Mesodermal cell (in vitro differentiated cells): ENCODE data around the gene SMOC2.

Source experiments
- H3K27ac ChIP-seq: 2 replicates; pipeline ENCODE4 v1.7.0; 2013; ENCODE audit warnings: mild to moderate bottlenecking, low read depth, low read length, moderate library complexity; ENCODE audit not compliant: severe bottlenecking
- H3K36me3 ChIP-seq: 2 replicates; pipeline ENCODE4 v1.7.1; 2013; ENCODE audit warnings: mild to moderate bottlenecking, low read length, moderate library complexity; ENCODE audit not compliant: control insufficient read depth, insufficient read depth
- H3K4me1 ChIP-seq: one replicate; pipeline ENCODE4 v1.7.1; 2013; ENCODE audit warnings: mild to moderate bottlenecking, low read length; ENCODE audit not compliant: insufficient read depth, control insufficient read depth, poor library complexity, severe bottlenecking
- H3K4me3 ChIP-seq: 2 replicates; pipeline ENCODE4 v1.7.0; 2013; ENCODE audit warnings: low read length, control low read depth, mild to moderate bottlenecking; ENCODE audit not compliant: insufficient read depth, poor library complexity, severe bottlenecking; ENCODE audit errors: extremely low read depth
- H3K9me3 ChIP-seq: 2 replicates; pipeline ENCODE4 v1.7.1; 2013; ENCODE audit warnings: mild to moderate bottlenecking, low read length, moderate library complexity; ENCODE audit not compliant: control insufficient read depth
- WGBS, 2 experiments: methylation state at CpG; one replicate each; pipeline ENCODE4 v1.1.5; 2013; ENCODE audit warnings: missing lambda C conversion rate in 2 of 2; ENCODE audit not compliant: insufficient coverage in 2 of 2; 5-methylcytosine and 5-hydroxymethylcytosine counted together

Gene SMOC2

GRCh38 chr6:168408504-168409136 is 32.4 kb upstream of the SMOC2 start:
- H3K27ac ChIP-seq: no peak overlapping the region
- 92% methylated on average over 12 to 13 of the region's 13 CpGs for WGBS, 2 experiments

DNA sequence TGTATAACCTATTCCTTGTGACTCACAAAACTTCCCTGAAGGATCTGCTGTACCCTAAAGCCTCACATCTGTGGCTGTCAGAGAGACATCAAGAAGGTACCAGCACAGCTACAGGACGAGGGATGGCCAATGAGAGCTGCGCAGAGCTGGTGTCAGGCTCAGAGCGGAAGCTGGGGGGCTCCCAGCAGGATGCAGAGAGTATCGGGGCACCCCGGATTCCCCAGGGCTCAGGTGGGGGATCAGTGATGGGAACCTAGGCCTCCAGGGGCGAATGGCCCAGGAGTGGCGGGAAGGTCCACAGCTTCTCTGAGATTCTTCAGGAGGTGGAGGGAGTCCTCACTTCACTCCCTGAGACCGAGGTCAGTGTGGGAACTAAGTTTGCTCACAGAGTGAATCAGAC is 30.9 kb upstream of the SMOC2 start:
- 77 to 92% methylated on average over 4 to 6 of the region's 8 CpGs for WGBS, 2 experiments
- Histone ChIP-seq H3K4me3 (no peak overlapping the region), H3K27ac (no peak overlapping the region), H3K9me3 (no peaks in the 10 kb centered on the region), H3K4me1 (no peaks in the 10 kb centered on the region), H3K36me3 (no peaks in the 10 kb centered on the region)

More at GRCh38 chr6:168408504-168409136, 32.4 kb upstream of the SMOC2 start:
- Histone ChIP-seq H3K36me3 (no peaks in the 10 kb centered on the region), H3K9me3 (no peaks in the 10 kb centered on the region), H3K4me3 (no peak overlapping the region), H3K4me1 (no peaks in the 10 kb centered on the region)

GRCh38 chr6:168410554-168411011 is 30.4 kb upstream of the SMOC2 start:
- no peaks in the 10 kb centered on the region for H3K4me1 ChIP-seq
- 91 to 92% methylated on average over 14 to 16 of the region's 19 CpGs for WGBS, 2 experiments
- no peak overlapping the region for H3K4me3 ChIP-seq
- H3K27ac ChIP-seq: no peak overlapping the region
- H3K9me3 ChIP-seq: no peaks in the 10 kb centered on the region
- H3K36me3 ChIP-seq: no peaks in the 10 kb centered on the region

- 90 to 96% methylated on average over 14 to 21 of the region's 21 CpGs for WGBS, 2 experiments
Observed at GRCh38 chr6:168411130-168411529, 29.9 kb upstream of the SMOC2 start.

GRCh38 chr6:168411793-168412192 is 29.2 kb upstream of the SMOC2 start:
- WGBS, 2 experiments: 95 to 98% methylated on average over 18 to 24 of the region's 28 CpGs
- H3K4me3 ChIP-seq: no peak overlapping the region
- no peaks in the 10 kb centered on the region for H3K36me3 ChIP-seq
- H3K9me3 ChIP-seq: no peaks in the 10 kb centered on the region
- no peaks in the 10 kb centered on the region for H3K4me1 ChIP-seq
- no peak overlapping the region for H3K27ac ChIP-seq

More at GRCh38 chr6:168411130-168411529, 29.9 kb upstream of the SMOC2 start:
- Histone ChIP-seq H3K27ac (no peak overlapping the region), H3K4me3 (no peak overlapping the region), H3K9me3 (no peaks in the 10 kb centered on the region), H3K36me3 (no peaks in the 10 kb centered on the region), H3K4me1 (no peaks in the 10 kb centered on the region)

DNA sequence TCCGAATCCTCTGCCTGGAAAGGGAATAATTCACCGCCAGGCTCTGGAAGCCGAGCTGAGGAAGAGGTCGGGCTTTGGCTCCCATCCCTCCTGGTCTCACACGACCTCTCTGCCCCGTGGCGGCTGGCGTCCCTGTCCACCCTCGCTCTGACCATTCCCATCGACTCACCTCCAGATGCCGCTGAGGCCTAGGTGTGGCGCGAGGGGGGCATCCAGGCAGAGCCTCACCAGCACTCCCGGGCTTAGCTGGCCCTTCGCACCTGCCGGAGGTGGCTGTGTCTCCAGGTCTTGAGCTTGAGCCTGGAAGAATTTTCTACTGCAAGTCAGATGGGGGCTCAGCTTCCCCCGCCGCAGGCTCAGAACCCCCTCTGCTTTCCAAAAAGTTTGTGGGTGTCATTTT is 28.5 kb upstream of the SMOC2 start:
- no peaks in the 10 kb centered on the region for H3K4me1 ChIP-seq
- no peak overlapping the region for H3K27ac ChIP-seq
- no peaks in the 10 kb centered on the region for H3K9me3 ChIP-seq
- WGBS, 2 experiments: 93% methylated on average over 17 to 18 of the region's 18 CpGs
- H3K36me3 ChIP-seq: no peaks in the 10 kb centered on the region
- no peak overlapping the region for H3K4me3 ChIP-seq

GRCh38 chr6:168413018-168413720 is 27.8 kb upstream of the SMOC2 start:
- Histone ChIP-seq H3K9me3 (no peaks in the 10 kb centered on the region), H3K36me3 (no peaks in the 10 kb centered on the region), H3K4me3 (no peak overlapping the region), H3K4me1 (no peaks in the 10 kb centered on the region), H3K27ac (no peak overlapping the region)
- WGBS, 2 experiments: 94 to 97% methylated on average over 48 to 56 of the region's 59 CpGs

- whole genome bisulfite sequencing, 2 experiments: 90 to 92% methylated on average over 10 to 11 of the region's 17 CpGs
- H3K4me3 ChIP-seq: no peak overlapping the region
- H3K27ac ChIP-seq: no peak overlapping the region
- H3K4me1 ChIP-seq: no peaks in the 10 kb centered on the region
- no peaks in the 10 kb centered on the region for H3K9me3 ChIP-seq
- no peaks in the 10 kb centered on the region for H3K36me3 ChIP-seq
Observed at GRCh38 chr6:168413856-168414255, 27.1 kb upstream of the SMOC2 start.

DNA sequence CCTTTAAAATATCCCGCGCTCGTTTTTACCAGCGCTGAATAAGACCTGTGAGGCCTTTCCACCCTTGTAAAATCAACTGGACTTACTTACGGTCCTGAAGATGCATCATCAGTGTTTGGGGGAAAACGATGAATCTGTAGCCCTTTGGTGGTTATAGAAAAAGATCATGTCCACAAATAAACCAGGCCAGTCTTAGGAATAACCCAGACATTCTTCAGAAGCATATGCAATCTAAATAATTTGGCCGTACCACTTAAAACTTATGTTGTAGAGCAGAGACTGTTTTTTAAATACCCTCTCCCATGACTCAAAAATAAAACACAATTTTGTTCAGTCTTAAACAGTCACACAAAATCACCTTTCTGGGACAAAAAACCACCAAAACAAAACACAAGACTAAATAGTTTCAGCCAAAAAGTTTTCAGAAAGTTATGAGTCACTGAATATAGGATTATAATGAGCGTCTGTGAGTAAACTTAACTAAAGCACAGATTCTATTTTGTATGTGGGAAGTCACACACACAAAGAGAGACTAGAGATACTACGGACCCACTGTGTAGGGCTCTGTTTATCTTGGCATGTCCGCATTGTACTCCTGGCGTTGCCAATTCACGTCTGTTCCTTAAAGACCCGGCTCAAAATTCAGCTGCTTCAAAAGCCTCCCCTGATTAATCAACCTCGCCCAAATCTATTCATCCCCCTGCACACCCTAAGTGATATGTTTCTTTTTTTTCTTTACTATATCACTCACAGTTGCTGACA is 26.5 kb upstream of the SMOC2 start:
- H3K4me3 ChIP-seq: no peak overlapping the region
- H3K9me3 ChIP-seq: no peaks in the 10 kb centered on the region
- H3K4me1 ChIP-seq: no peaks in the 10 kb centered on the region
- 86 to 91% methylated on average over 10 to 11 of the region's 14 CpGs for WGBS, 2 experiments
- H3K27ac ChIP-seq: no peak overlapping the region
- no peaks in the 10 kb centered on the region for H3K36me3 ChIP-seq

DNA sequence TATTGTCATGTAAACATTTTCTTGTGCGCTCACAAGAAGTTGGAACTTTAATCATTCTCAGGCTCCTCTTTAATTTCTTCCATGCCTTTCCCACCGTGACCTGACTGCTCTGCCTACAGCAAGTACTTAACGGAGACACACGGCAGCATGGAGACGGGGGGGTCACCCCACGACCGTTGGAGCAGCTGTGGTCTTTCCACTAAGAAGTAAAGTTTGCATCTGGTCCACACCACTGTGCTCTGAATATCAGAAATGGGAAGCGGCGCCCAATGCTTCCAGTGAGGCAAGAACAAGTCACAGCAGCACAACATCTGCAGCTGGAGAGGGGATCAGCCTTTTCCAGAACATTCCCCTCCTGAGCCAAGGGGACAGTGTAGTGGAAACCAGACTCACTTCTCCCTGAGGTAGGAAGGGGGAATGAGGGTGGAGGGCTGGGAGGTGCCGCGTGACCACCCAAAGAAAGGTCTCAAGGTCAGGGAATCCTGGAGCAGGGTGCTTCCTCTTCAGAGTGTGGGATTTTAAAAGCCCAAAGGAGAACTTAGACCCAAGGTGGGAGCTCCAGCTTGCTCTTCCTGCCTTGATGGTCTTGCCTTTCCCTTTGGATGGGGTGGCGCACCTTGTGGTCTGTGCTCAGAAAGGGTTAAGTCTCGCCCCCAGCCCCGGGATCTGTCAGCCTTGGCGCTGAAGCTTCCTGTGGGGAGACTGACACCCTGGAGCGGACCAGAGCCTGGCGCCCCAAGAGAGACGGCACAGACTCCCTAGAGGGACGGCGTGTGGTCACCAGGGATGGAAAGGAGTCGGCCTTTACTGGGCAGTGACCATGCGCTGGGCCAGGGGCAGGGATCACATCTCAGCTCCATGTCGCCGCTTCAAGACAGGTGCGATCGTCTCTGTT is 25.6 kb upstream of the SMOC2 start:
- H3K9me3 ChIP-seq: no peaks in the 10 kb centered on the region
- no peaks in the 10 kb centered on the region for H3K36me3 ChIP-seq
- WGBS, 2 experiments: 91 to 93% methylated on average over 23 to 25 of the region's 26 CpGs
- H3K27ac ChIP-seq: no peak overlapping the region
- H3K4me3 ChIP-seq: no peak overlapping the region
- H3K4me1 ChIP-seq: no peaks in the 10 kb centered on the region
